Right atrium auricular region (tissue), 2 donors: ENCODE data around the gene YTHDF1. TPM values are rescaled to one million over a fixed set of nuclear protein-coding genes. Genes with fewer than 3 reads are reported as not detected.

Experiments
- DNase-seq: peaks from one replicate; pipeline ENCODE4 v3.0.0-alpha.2; 2019; ENCODE audit warnings: low spot score
- H3K27ac ChIP-seq, 2 donors: fragments of 200-600 bp; sonication (generic); 1 replicate in 1 of 2; 2 replicates in 1 of 2; pipeline ENCODE4 v1.5.1; 2016 to 2019
- H3K27me3 ChIP-seq, 2 donors: fragments of 200-600 bp; sonication (generic); one replicate each; pipeline versions ENCODE4 v1.5.1 to v1.6.0; 2017 to 2019
- H3K36me3 ChIP-seq: fragments of 200-600 bp; sonication (generic); one replicate; pipeline ENCODE4 v1.5.1; 2016
- H3K4me1 ChIP-seq, 2 donors: fragments of 200-600 bp; sonication (generic); one replicate each; pipeline versions ENCODE4 v1.5.1 to v1.6.0; 2017 to 2019
- H3K4me3 ChIP-seq, 2 donors: fragments of 200-600 bp; sonication (generic); 1 replicate in 1 of 2; 2 replicates in 1 of 2; pipeline ENCODE4 v1.5.1; 2017 to 2019; ENCODE audit warnings: mild to moderate bottlenecking in 1 of 2, moderate library complexity in 1 of 2
- H3K9me3 ChIP-seq, 2 donors: fragments of 200-600 bp; sonication (generic); one replicate each; pipeline ENCODE4 v1.5.1; 2019
- total RNA-seq, 2 donors: library from RNA; depleted of rRNA; stranded (reverse); fragments of >200 nt; gene quantifications; one replicate each; pipeline ENCODE4 v1.1.0, GENCODE V29; 2016
- TF ChIP-seq, protein P1 (sequence below), 2 donors: fragments of 200-600 bp; sonication (generic); IDR thresholded peaks; one replicate each; pipeline ENCODE4 v1.5.1; 2019; ENCODE audit warnings: antibody characterized with exemption in 2 of 2

Gene YTHDF1
- total RNA-seq, 2 donors from 2014 or later, result 15.7 to 26.1 TPM

DNA sequence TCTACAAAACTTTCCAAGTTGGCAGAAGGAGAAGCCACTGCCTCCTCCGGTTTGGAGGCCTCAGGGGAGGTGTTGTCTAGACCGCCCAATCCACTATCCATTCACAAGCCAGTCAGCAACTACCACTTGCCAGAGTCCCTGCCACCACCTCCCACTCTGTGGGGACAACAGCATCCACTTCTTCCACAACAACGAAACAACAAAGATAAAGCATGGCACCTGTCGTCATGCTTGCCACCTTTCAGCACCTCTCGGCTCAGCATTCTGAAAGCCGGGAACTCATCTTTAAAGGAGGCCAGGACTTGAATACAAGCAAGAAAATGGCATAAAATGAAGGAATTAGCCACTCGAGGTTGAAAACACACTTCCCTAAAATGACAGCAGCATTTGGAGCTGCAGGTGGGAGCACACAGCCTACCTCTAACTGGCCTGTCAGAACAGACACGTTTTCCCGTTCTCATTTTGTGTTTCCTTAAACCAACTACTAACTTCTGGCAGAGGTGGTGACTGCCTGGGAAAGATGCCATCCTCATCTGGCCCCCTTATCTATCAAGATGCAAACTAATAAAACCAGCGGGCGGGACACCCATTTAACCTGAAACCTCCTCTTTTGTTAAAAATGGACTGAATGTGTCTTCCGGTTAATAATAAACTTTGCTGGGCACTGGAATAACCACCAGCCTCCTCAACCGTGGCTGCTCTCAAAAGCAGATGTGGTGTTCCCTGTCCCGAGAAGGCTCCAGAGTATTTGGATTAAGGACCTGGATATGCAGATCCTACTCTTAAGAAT, 21.7 kb downstream of the YTHDF1 start:
- DNase-seq, result no peak
- no peaks in the 10 kb centered on the region for H3K27me3 ChIP-seq
- H3K4me3 ChIP-seq, result no peak overlapping the region
- no peaks in the 10 kb centered on the region for H3K36me3 ChIP-seq
- H3K27ac ChIP-seq, result no peak overlapping the region
- no peaks in the 10 kb centered on the region for H3K9me3 ChIP-seq
- TF ChIP-seq, protein P1, sequence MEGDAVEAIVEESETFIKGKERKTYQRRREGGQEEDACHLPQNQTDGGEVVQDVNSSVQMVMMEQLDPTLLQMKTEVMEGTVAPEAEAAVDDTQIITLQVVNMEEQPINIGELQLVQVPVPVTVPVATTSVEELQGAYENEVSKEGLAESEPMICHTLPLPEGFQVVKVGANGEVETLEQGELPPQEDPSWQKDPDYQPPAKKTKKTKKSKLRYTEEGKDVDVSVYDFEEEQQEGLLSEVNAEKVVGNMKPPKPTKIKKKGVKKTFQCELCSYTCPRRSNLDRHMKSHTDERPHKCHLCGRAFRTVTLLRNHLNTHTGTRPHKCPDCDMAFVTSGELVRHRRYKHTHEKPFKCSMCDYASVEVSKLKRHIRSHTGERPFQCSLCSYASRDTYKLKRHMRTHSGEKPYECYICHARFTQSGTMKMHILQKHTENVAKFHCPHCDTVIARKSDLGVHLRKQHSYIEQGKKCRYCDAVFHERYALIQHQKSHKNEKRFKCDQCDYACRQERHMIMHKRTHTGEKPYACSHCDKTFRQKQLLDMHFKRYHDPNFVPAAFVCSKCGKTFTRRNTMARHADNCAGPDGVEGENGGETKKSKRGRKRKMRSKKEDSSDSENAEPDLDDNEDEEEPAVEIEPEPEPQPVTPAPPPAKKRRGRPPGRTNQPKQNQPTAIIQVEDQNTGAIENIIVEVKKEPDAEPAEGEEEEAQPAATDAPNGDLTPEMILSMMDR (IDR thresholded peaks at IDR 0.05), result no peak
- H3K4me1 ChIP-seq, result peaks cover 0 to 16% of the 10 kb centered on the region in 2 donors

GRCh38 chr20:63192721-63193120, 23.2 kb downstream of the YTHDF1 start:
- Histone ChIP-seq H3K27ac (no peak overlapping the region), H3K4me3 (no peak overlapping the region), H3K4me1 (peaks cover 0 to 10% of the 10 kb centered on the region in 2 donors), H3K9me3 (no peaks in the 10 kb centered on the region), H3K27me3 (no peaks in the 10 kb centered on the region), H3K36me3 (no peaks in the 10 kb centered on the region)
- TF ChIP-seq, protein P1 (IDR thresholded peaks at IDR 0.05), result no peak
- DNase-seq, result no peak

- H3K4me3 ChIP-seq, result no peak overlapping the region
- no peaks in the 10 kb centered on the region for H3K9me3 ChIP-seq
- H3K27ac ChIP-seq, result no peak overlapping the region
- no peak for DNase-seq
- H3K4me1 ChIP-seq, result no peaks in the 10 kb centered on the region
- TF ChIP-seq, protein P1 (IDR thresholded peaks at IDR 0.05), result no peak
- no peaks in the 10 kb centered on the region for H3K36me3 ChIP-seq
- no peaks in the 10 kb centered on the region for H3K27me3 ChIP-seq
Observed at GRCh38 chr20:63191400-63191799, 24.5 kb downstream of the YTHDF1 start.

DNA sequence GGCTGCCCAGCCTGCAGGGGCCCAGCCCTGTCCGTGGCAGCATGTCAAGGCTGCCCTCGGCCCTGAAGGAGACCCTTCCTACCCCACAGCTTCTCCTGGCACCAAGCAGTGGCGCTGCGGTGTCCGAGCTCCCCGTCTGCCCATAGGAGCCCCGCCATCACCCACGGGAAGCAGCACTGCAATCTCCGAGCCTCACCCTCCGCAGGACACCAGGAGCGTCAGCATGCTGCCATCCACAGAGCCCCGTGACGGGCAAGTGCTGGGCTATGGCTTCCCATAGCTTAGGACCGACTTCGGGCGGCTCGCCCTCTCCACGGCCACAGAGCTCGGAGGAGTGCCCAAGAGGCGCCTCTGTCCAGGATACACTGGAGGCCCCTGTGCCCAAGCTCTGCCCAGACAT, 25.1 kb downstream of the YTHDF1 start:
- no peak for DNase-seq
- TF ChIP-seq, protein P1 (IDR thresholded peaks at IDR 0.05), result no peak
- Histone ChIP-seq H3K27me3 (no peaks in the 10 kb centered on the region), H3K27ac (no peak overlapping the region), H3K4me3 (no peak overlapping the region), H3K4me1 (no peaks in the 10 kb centered on the region), H3K36me3 (no peaks in the 10 kb centered on the region), H3K9me3 (no peaks in the 10 kb centered on the region)

DNA sequence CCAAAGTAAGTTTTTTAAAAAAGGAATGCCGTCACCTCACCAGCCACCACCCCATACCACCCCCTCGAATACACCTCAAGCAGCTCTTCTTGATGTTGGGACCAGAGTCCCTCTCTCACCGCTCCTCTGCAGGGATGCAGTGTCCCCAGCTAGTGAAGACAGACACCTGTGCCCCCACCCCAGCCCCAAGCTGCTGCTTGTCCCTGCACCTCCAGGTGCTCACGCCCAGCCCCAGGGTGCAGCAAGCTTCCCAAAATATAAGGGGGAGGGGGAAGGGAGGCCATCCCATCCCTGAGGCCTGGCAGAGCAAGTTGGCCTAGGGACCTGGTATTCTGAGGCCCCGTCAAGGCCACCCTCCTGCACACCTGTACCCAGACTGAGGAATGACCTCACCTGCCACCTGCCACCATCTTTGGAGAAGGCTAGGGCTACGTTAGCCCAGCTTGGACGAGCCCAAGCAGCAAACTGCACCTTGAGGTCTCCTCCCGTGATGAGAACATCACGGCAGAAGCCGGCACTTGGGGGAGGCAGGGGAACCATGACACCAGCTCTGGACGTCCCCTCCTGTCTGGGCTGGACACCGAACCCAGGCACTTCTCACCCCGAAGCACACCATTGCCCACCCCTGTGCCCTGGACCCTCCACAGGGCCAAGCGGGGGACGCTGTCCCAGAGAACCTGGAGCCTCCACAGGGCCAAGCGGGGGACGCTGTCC, 25.9 kb downstream of the YTHDF1 start:
- Histone ChIP-seq H3K4me3 (no peak overlapping the region), H3K27me3 (no peaks in the 10 kb centered on the region), H3K4me1 (no peaks in the 10 kb centered on the region), H3K27ac (no peak overlapping the region), H3K9me3 (no peaks in the 10 kb centered on the region), H3K36me3 (no peaks in the 10 kb centered on the region)
- TF ChIP-seq, protein P1 (IDR thresholded peaks at IDR 0.05), result no peak
- DNase-seq, result no peak
